ENCODE data around the gene DHX15. TPM values are rescaled to one million over a fixed set of nuclear protein-coding genes. Genes with fewer than 3 reads are reported as not detected.

DHX15 gene
- total and polyA plus RNA-seq, 12 donors, result 42.4 to 158 (median 79.0) TPM

DNA sequence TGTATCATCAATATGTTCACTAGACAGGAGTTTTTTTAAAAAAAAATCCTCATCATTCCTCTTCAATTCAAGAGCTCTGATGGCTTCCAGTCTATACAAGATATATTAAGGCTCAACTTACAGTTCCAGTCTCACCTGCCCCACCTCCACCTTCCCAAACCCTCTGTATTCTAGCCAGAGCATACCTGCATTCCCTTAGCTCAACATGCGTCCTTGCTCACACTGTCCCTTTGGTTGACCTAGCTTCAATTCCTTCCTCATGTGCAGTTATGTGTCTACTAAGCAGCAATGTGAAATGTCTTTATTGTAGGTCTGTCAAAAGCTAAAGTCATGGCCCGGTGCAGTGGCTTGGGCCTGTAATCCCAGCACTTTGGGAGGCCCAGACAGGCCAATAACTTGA is 10.8 kb downstream of the DHX15 start:
- 47 to 54% (median 51%) methylated on average over 2 of the region's 2 CpGs for WGBS, 4 donors
- Histone ChIP-seq H3K27ac (no peak overlapping the region), H3K4me3 (no peak overlapping the region), H3K36me3 (replicated peaks in 1 of 2) (peaks cover 0 to 31% of the 10 kb centered on the region in 2 donors), H3K4me1 (replicated peaks in 1 of 2) (peaks cover 0 to 43% of the 10 kb centered on the region in 2 donors), H3K27me3 (no peaks in the 10 kb centered on the region), H3K9me3 (replicated peaks in 1 of 3) (no peaks in the 10 kb centered on the region)
- intact Hi-C loops (cut with DNase I), result no loop called here
- DNase-seq, result no peak
- no peak for TF ChIP-seq POLR2A (IDR thresholded peaks at IDR 0.05)
- TF ChIP-seq, protein P1, sequence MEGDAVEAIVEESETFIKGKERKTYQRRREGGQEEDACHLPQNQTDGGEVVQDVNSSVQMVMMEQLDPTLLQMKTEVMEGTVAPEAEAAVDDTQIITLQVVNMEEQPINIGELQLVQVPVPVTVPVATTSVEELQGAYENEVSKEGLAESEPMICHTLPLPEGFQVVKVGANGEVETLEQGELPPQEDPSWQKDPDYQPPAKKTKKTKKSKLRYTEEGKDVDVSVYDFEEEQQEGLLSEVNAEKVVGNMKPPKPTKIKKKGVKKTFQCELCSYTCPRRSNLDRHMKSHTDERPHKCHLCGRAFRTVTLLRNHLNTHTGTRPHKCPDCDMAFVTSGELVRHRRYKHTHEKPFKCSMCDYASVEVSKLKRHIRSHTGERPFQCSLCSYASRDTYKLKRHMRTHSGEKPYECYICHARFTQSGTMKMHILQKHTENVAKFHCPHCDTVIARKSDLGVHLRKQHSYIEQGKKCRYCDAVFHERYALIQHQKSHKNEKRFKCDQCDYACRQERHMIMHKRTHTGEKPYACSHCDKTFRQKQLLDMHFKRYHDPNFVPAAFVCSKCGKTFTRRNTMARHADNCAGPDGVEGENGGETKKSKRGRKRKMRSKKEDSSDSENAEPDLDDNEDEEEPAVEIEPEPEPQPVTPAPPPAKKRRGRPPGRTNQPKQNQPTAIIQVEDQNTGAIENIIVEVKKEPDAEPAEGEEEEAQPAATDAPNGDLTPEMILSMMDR (IDR thresholded peaks at IDR 0.05), result no peak

DNA sequence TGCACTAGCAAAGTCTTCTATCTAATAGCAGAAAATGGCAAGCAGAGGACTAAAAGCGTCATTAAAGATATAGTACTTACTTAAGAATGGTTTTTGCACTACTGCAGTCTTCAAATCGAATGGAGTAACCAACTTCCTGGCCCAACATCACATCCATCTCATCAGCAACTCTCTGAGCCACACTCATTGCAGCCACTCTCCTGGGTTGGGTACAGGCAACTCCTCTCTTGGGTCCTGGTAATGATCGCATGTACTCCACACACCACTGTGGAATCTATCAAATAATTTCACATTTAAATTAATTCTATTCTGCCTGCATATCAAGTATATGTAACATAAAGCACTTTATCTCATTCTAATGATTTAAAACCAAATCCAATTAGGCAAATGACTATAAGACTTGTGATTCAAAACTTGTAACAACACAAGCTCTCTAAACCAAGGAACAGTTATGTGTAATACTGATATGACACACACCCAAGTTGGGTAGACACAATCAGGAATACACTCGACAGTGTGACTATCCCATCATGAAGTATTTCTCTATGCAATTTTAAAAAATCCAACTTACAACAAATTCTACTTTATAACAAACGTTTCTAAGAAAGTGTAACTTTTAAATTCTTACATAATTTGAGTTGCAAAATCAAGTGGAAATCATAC is 13.6 kb downstream of the DHX15 start:
- intact Hi-C loops (cut with DNase I), result no loop called here
- Histone ChIP-seq H3K4me1 (replicated peaks in 1 of 2) (peaks cover 0 to 33% of the 10 kb centered on the region in 2 donors), H3K27ac (peak overlapping the region in 1 of 5 donors; percentile 16), H3K27me3 (no peaks in the 10 kb centered on the region), H3K36me3 (replicated peaks in 1 of 2) (peaks cover 0 to 24% of the 10 kb centered on the region in 2 donors), H3K9me3 (replicated peaks in 1 of 3) (no peaks in the 10 kb centered on the region), H3K4me3 (no peak overlapping the region)
- 79 to 88% (median 82%) methylated on average over 5 of the region's 5 CpGs for WGBS, 4 donors
- TF ChIP-seq, protein P1 (IDR thresholded peaks at IDR 0.05), result no peak
- no peak for TF ChIP-seq POLR2A (IDR thresholded peaks at IDR 0.05)
- no peak for DNase-seq

DNA sequence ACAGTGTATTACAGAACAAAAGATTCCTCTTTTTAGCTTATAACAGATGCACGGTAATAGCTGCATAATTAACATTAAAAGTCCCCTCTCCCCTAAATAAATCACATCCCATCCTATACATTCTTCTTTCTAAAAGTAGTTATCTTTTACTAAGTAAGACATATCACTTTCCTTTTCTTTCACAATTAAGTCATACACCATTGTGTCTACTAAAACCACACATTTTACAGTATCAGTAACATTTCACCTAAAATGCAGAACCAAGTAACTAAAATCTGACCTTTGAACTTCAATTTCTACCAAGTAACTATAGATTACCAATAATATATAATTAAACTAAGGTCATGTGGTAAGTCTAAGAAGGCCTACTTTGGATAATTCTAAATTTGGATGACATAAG is 14.2 kb downstream of the DHX15 start:
- peaks cover 0 to 19% of the 10 kb centered on the region in 2 donors for H3K36me3 ChIP-seq (replicated peaks in 1 of 2)

DNA sequence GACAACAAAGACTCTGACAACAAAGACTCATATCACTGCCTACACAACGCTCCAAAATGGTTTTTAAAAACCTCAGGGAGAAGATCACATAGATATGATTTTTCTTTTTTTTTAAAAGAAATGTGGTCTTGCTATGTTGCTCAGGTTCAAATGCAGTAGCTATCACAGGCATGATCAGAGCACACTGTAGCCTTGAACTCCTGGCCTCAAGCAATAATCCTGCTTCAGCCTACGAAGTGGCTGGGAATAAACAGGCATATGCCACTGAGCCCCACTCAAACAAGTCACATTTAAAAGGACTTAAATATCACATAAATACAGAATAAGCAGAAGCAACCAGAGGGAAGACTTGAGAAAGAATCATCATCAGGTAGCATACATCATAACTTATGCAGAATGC is 14.7 kb downstream of the DHX15 start:
- H3K4me3 ChIP-seq, result no peak overlapping the region
- H3K9me3 ChIP-seq (replicated peaks in 1 of 3), result no peaks in the 10 kb centered on the region
- H3K27ac ChIP-seq, result no peak overlapping the region
- intact Hi-C loops (cut with DNase I), result no loop called here
- no peak for DNase-seq
- no peaks in the 10 kb centered on the region for H3K27me3 ChIP-seq
- peaks cover 0 to 37% of the 10 kb centered on the region in 2 donors for H3K4me1 ChIP-seq (replicated peaks in 1 of 2)
- TF ChIP-seq, protein P1 (IDR thresholded peaks at IDR 0.05), result no peak
- no peak for TF ChIP-seq POLR2A (IDR thresholded peaks at IDR 0.05)
- WGBS, 4 donors, result 55 to 71% (median 63%) methylated on average over 2 of the region's 2 CpGs
- peaks cover 0 to 16% of the 10 kb centered on the region in 2 donors for H3K36me3 ChIP-seq (replicated peaks in 1 of 2)

More for the DNA sequence above, 14.2 kb downstream of the DHX15 start:
- no peak overlapping the region for H3K4me3 ChIP-seq
- H3K9me3 ChIP-seq (replicated peaks in 1 of 3), result no peaks in the 10 kb centered on the region
- DNase-seq, result no peak
- H3K4me1 ChIP-seq (replicated peaks in 1 of 2), result peaks cover 0 to 37% of the 10 kb centered on the region in 2 donors
- 57 to 79% (median 66%) methylated on average over 1 of the region's 1 CpG for WGBS, 4 donors
- intact Hi-C loops (cut with DNase I), result no loop called here
- TF ChIP-seq, protein P1 (IDR thresholded peaks at IDR 0.05), result no peak
- no peak for TF ChIP-seq POLR2A (IDR thresholded peaks at IDR 0.05)
- no peak overlapping the region for H3K27ac ChIP-seq
- no peaks in the 10 kb centered on the region for H3K27me3 ChIP-seq
